Measurements from ENCODE around the gene IMPACT.

The IMPACT gene, protein sequence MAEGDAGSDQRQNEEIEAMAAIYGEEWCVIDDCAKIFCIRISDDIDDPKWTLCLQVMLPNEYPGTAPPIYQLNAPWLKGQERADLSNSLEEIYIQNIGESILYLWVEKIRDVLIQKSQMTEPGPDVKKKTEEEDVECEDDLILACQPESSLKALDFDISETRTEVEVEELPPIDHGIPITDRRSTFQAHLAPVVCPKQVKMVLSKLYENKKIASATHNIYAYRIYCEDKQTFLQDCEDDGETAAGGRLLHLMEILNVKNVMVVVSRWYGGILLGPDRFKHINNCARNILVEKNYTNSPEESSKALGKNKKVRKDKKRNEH

GRCh38 chr18:24426398-24427294 is at the start of gene IMPACT:
TSS of gene IMPACT (plus strand) at chr18:24426670. CDS start at chr18:24426757, 87 bp downstream.
- peak; percentile 86 for DNase-seq

DNA sequence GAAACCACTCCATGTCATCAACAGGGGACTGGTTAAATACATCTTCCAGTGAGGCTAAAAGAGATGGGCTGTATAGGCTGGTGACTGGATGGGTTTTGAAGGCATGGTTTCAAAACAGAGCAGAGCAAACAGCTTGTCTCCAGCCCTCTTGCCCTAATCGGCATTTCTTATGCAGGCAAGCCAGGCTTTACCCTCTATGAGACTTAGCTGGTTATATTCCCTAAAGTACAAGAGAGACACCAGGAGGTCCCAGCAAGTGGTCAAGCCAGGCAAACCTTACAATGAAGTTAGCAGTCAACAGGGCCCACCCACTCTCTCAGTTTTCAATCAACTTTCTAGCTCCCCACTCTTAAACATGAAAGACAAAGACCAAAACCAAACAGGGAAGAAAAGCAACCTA is 47.9 kb upstream of the IMPACT start:
- DNase-seq, result no peak

- no peak for DNase-seq
Observed at GRCh38 chr18:24380163-24380747, 46.2 kb upstream of the IMPACT start.

DNA sequence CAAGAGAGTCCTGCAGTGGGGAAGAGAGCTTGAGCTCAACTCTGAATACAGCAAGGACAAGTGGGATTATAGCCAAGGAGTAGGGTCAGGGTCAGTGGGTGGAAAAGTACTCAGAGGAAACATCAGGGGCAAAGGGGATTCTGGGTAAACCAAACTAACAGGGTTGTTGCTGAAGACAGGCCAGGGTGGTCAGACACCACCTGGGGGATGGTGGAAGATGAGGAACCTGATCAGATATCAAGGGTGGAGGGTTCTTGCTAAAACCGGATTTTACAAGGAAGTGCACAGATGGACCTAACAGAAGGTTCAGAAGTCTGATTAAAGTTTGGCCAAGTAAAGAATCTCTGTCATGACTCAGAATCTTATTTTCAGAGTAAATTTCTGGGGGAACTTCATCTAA is 45.3 kb upstream of the IMPACT start:
- DNase-seq, result no peak

- no peak for DNase-seq
Observed at GRCh38 chr18:24386681-24387080, 39.8 kb upstream of the IMPACT start.

DNA sequence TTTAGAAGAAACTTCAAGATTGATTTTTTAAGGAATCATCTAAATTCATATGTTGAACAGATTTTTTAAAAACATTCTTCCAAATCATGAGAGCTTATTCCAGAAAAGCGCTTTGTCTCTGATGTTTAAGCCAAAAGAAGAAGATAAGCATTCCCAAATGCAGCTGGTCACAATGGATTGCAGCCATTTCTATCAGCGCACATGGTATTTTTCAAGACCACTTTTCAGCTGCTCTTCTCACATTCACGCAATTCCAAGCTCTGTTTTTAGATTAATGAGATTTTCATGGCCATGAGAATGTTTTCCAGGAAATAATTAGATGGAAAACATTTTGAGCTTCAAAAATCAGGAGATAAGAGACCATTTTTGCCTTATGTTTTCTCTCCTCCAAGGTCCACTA is 37.5 kb upstream of the IMPACT start:
- DNase-seq, result no peak

GRCh38 chr18:24395049-24395795 is 31.2 kb upstream of the IMPACT start:
- no peak for DNase-seq

GRCh38 chr18:24396082-24396633 is 30.3 kb upstream of the IMPACT start:
- DNase-seq, result no peak

DNA sequence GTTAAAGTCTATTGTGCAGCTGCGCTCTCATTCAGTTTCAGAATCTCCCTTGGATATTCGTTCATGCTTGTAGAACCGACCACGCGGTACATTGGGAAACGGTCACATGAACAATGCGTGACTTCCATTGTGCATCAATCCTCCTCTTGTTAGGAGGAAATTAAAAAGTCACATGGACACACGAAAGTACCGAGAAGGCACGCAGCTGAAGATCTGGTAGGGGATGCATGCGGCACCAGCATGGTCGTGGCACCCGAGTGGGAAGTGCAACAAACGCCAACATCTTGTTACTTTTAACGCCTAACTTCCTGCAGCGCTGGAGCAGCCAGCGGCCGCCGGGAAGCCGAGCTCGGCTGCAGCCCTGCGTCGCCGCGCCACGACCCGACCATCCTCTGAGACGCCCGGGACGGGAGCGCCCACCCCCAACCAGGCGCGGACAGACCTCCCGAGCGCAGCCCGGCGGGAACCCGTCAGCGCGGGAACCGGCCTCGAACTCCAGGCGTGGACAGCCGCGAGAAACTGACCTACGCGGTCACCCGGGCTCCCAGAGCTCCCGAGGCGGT is 29.3 kb upstream of the IMPACT start:
- peak; percentile 82 for DNase-seq

DNA sequence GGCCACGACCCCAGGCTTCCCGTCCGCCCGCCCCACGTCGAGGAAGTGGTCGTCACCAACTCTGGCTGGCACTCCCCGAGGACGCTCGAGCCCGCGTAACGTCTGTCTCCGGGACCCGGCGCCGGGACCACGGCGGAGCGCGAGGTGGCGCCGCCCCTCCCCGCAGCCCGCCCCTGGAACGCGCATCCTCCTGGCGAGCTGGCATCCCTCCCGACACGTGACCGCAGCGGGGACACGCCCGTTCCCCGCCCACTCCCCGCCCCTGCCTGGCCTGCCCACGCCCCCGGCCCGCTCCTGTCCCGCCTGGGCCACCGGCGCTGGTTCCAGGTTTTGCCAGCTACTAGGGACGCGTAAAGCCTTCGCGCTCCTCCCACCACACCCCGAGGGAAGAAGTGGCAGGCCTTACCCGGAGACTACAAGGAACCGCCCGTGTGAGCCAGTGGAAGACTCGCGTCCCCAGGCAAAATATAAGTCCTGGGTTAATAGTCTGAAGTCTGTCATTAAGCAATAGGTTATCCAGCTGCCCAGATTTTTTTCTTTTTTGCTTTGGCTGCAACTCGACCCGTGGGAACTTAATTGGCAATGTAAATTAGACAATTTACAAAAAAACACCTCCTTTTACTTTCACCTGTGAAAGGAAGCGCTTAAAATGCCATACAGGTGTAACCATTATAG is 28.6 kb upstream of the IMPACT start, which contains the start of gene OSBPL1A:
TSS of gene OSBPL1A (minus strand) at position 131 of the 675 bp plus-strand sequence. CDS start 20,291 bp downstream, outside the sequence.
- DNase-seq, result peak; percentile 93

DNA sequence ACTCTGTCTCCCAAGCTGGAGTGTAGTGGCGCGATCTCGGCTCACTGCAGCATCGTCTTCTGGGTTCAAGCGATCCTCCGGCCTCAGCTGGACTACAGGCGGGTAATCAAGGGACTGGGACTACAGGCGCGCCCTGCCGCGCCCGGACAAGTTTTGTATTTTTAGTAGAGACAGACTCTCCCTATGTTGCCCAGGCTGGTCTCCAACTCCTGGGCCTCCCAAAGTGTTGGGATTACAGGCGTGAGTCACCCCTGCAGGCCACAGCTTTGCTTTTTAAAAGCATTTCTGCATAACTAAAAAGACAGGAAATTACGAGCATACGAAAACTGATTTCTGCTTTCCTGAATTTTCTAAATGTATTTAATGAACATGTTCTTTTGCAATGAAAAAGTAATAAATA is 27.9 kb upstream of the IMPACT start:
- no peak for DNase-seq

DNA sequence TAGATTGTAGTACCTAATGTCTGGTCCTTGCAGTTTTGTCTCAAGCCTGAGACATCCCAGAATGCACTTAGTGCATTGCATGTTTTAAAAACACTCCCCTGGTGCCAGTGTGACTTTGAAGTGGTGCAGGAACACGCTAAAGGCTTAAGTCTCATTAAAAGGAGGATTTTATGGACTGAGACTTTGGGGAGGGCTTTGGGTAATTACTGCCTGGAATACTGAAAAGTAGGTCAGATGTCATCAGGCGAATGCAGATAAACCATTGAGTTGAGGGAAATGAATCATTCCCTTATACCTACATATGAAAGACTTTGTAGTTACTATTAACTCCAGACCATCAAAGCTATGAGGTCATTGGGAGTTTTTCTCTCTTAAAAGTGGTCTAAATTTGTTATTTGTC is 25.9 kb upstream of the IMPACT start:
- DNase-seq, result no peak

DNA sequence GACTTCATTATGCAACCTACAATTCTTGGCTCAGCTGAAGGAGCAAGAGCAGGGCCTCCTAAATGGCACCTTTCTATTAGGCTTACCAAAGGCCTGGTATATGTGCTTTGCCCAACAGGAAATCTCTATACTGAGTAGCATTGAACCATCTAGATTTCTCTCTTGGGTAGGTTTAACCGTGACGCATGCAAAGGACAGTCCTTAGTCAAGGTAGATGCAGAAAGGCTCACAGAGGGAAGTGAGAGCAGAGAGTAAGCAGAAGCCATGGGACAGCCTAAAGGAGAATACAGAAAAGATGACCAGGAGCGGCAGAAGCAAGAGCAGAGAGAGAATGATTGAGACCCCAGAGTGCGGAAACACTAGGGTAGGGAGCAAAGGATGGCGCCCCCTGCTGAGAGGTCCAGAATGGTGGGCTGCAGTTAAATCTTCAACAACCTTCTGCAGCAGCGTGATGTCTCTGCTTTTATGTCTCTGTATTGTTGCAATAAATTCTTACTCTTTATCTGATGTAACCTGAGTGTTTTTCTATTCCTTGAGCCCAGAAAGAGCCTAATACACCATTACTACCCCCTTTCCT is 24.2 kb upstream of the IMPACT start:
- DNase-seq, result no peak

- no peak for DNase-seq
Observed at GRCh38 chr18:24403076-24403475, 23.4 kb upstream of the IMPACT start.

DNA sequence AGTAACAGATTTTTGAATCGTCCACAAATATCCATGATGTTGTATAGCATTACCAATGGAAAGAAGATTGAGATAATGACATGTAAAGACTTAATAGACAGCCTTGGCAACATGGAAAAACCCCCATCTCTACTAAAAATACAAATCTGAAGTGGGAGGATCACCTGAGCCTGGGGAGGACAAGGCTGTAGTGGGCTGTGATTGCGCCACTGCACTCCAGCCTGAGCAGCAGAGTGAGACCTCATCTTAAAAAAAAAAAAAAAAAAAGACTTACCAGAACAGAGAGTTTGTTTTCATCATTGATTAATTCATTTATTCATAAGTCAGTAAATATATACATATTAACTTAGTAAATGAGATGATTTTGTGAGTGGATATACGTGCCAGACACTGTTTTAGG is 21.9 kb upstream of the IMPACT start:
- DNase-seq, result no peak

DNA sequence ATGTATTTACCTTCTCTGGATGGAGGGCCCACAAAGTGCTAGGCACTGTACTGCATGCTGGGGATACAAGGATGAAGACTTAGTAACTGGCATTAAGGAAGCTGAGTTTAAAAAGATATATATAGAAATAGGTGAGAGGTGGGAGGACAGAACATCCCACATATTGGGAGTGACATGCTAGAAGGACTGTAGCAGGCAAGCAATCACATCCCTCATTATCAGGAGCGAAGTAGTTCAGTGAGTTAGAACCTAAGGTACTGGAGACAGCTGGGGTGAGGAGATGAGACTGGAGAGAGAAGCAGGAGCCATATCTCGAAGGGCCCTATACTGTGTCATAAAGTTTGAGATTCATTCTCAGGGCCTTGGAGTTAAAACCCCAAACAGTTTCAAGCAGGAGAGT is 18.0 kb upstream of the IMPACT start:
- DNase-seq, result no peak

GRCh38 chr18:24413148-24413547 is 13.3 kb upstream of the IMPACT start:
- DNase-seq, result no peak

DNA sequence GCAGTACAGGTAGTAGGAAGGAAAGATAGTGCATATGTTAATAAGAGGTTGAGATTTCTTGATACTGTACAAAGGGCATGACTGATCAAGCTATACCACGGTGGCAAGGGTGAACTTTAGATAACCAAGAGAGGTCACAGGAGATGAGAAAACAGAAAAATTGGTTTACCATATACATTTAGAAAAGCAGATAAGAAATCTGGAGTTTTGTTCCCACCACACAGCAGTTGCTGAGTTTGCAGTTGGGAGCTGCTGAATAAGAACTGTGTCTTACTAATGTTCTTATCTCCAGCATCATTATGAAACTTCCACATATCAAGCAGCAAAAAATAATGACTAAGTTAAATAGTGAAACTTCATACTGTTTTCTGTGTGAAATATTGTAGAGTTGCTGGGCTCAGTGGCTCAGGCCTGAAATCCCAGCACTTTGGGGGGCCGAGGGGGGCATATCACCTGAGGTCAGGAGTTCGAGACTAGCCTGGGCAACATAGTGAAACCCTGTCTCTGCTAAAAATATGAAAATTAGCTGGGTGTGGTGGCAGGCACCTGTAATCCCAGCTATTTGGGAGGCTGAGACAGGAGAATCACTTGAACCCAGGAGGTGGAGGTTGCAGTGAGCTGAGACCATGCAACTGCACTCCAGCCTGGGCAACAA is 12.0 kb upstream of the IMPACT start:
- no peak for DNase-seq

DNA sequence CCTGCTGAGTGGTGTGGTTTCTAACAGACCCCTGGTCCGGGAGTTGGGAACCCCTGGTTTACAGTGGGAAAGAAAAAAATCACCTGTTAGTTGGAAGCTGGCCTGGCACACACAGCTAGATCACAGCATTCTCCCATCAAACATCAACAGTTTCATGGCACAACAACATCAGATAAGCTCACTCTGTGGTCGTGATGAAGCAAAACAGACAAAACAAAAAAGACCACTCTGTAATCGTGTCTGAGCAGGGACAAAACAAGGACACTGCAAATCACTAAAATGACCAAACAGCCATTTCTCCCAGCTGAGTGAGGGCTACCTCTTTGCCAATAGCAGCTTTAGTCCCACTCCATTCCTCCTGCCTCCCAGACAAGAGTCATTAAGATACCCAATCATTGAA is 9.0 kb upstream of the IMPACT start:
- DNase-seq, result no peak

DNA sequence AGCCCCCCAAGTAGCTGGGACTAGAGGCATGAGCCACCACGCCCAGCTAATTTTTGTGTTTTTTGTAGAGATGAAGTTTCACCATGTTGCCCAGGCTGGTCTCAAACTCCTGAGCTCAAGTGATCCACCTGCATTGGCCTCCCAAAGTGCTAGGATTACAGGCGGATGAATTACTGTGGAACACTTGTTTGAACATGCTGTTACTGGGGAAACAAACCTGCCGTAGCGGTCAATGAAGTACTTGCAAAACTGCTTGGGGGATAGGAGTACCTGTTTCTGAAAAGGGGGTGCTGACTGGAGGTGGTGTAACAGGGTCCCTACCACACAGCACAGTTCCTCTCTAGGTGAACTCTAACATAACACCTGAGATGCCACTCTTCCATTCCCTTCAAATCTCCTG is 5.9 kb upstream of the IMPACT start:
- no peak for DNase-seq

DNA sequence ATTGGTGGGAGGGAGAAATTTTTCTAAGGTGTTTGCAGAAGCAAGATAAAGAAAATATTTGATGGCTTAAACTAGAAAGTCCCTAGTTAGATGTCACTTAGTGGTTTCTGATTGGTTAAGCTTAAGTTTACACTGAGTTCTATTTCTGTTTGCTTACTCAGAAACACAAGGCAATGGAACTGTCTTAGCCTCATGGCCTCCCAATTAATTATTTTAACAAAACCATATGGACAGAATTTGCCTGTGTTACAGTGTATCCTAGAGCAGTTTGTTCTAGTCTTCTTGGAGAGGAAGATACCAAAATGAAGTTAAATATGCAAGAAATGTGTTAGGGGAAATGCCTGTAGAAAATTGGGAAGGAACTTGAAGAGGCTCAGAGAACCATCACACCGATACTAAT is 4.6 kb upstream of the IMPACT start:
- no peak for DNase-seq

All from NCI-H1105 treated with DMSO at 0.1 percent for 48 hours (cell line).